K562 (cell line): Measurements from ENCODE around the gene ADGRL3. TPM values are rescaled to one million over a fixed set of nuclear protein-coding genes. Genes with fewer than 3 reads are reported as not detected.

Experiments used
- ATAC-seq: fragments of 200-7000 bp; cut with Tn5 transposase; 3 replicates; pipeline ENCODE4 v1.9.1; 2020; ENCODE audit warnings: moderate library complexity
- BruUV-seq: library from RNA; stranded (reverse); fragments of 400-500 nt; replicated peaks from 2 replicates; lab custom pipeline; 2021; lab: Mats Ljungman, UMichigan
- CTCF ChIA-PET: fragments of 300-600 bp; formaldehyde crosslinking; extraction: SDS; loops from one replicate; lab custom pipeline; 2021; ENCODE audit warnings: low intra/inter-chr PET ratio; lab: Yijun Ruan, JAX
- POLR2A ChIA-PET: fragments of 300-600, 350-650 bp; sonication (Branson Sonifier 250); formaldehyde crosslinking; extraction: SDS; loops from one replicate; lab custom pipeline; 2021; ENCODE audit warnings: antibody characterized with exemption, inconsistent platforms; lab: Yijun Ruan, JAX
- DNase-seq, 4 experiments: peaks; one replicate each; pipeline versions ENCODE4 v3.0.0 to v3.0.0-alpha.2; 2011 to 2018; ENCODE audit warnings: low spot score in 3 of 4, mixed read lengths in 3 of 4; ENCODE audit errors: extremely low read depth in 1 of 4
- FAIRE-seq: peaks from 2 replicates; lab custom pipeline; 2011; peaks lifted over from hg19 to GRCh38; lab: Jason Lieb, UNC
- H2AFZ ChIP-seq: 2 replicates; pipeline ENCODE4 v1.6.0; 2011; ENCODE audit warnings: low read depth, low read length, control low read depth, inconsistent platforms
- H3K27ac ChIP-seq: fragments of 200-600 bp; 3 replicates; pipeline ENCODE4 v1.8.0; 2011; ENCODE audit warnings: low read depth, mild to moderate bottlenecking, control low read depth, inconsistent platforms, low read length, moderate library complexity, mixed read lengths; ENCODE audit errors: extremely low read depth
- H3K27me3 ChIP-seq, 2 experiments: fragments of 300-600 bp in 1 of 2; 2 replicates in 1 of 2; 3 replicates in 1 of 2; pipeline versions ENCODE4 v1.6.0 to v1.8.0; 2011; ENCODE audit warnings: inconsistent platforms in 2 of 2, low read length in 2 of 2, mild to moderate bottlenecking in 1 of 2, mixed read lengths in 1 of 2, moderate library complexity in 1 of 2; ENCODE audit not compliant: control insufficient read depth in 2 of 2, insufficient read depth in 2 of 2
- H3K36me3 ChIP-seq: fragments of 300-600 bp; 3 replicates; pipeline ENCODE4 v1.8.0; 2011; ENCODE audit warnings: mild to moderate bottlenecking, low read length, inconsistent platforms; ENCODE audit not compliant: control insufficient read depth, insufficient read depth
- H3K4me1 ChIP-seq, 2 experiments: fragments of 200-600 bp in 1 of 2; replicated peaks in 1 of 2; 2 replicates in 1 of 2; 3 replicates in 1 of 2; pipeline versions ENCODE4 v1.5.1 to v1.8.0; 2011; ENCODE audit warnings: inconsistent platforms in 2 of 2, low read length in 2 of 2, mild to moderate bottlenecking in 1 of 2, mixed read lengths in 1 of 2, moderate library complexity in 1 of 2; ENCODE audit not compliant: control insufficient read depth in 2 of 2, insufficient read depth in 2 of 2
- H3K4me2 ChIP-seq: 2 replicates; pipeline ENCODE4 v1.6.1; 2011; ENCODE audit warnings: low read length, control low read depth, inconsistent platforms, mixed read lengths; ENCODE audit not compliant: insufficient read depth
- H3K4me3 ChIP-seq: fragments of 200-600 bp; sonication (generic), shearing (Covaris generic); 2 replicates; pipeline ENCODE4 v1.5.1; 2016; ENCODE audit warnings: control low read depth, inconsistent platforms
- H3K79me2 ChIP-seq: fragments of 200-600 bp; 3 replicates; pipeline ENCODE4 v1.8.0; 2011; ENCODE audit warnings: low read length, inconsistent platforms; ENCODE audit not compliant: control insufficient read depth, insufficient read depth
- H3K9ac ChIP-seq, 2 experiments: 2 replicates each; pipeline versions ENCODE4 v1.6.0 to v1.6.1; 2011; ENCODE audit warnings: low read depth in 2 of 2, low read length in 2 of 2, control low read depth in 1 of 2, inconsistent platforms in 1 of 2, mild to moderate bottlenecking in 1 of 2, mixed read lengths in 1 of 2; ENCODE audit not compliant: insufficient read depth in 1 of 2
- H3K9me1 ChIP-seq: one replicate; pipeline ENCODE4 v1.6.0; 2011; ENCODE audit warnings: inconsistent platforms, mild to moderate bottlenecking, low read length, moderate library complexity; ENCODE audit not compliant: control insufficient read depth, insufficient read depth
- H3K9me3 ChIP-seq: replicated peaks from 2 replicates; pipeline ENCODE4 v1.5.1; 2011; ENCODE audit warnings: low read depth, low read length, inconsistent platforms; ENCODE audit not compliant: control insufficient read depth, insufficient read depth
- H4K20me1 ChIP-seq: replicated peaks from 2 replicates; pipeline ENCODE4 v1.6.1; 2011; ENCODE audit warnings: low read length, inconsistent platforms, mixed read lengths; ENCODE audit not compliant: control insufficient read depth, insufficient read depth
- ARID1B ChIP-seq: fragments of 450-650 bp; IDR thresholded peaks from 2 replicates; pipeline ENCODE4 v1.6.1; 2016; ENCODE audit warnings: antibody characterized with exemption, mild to moderate bottlenecking, inconsistent platforms
- FOXK2 ChIP-seq, 2 experiments: fragments of 450-650 bp; IDR thresholded peaks in 1 of 2; conservative IDR thresholded peaks in 1 of 2; 2 replicates each; pipeline ENCODE4 v1.6.1; 2016; ENCODE audit warnings: low read depth in 2 of 2, mild to moderate bottlenecking in 1 of 2
- HIVEP1 ChIP-seq: fragments of 250-450 bp; sonication (Bioruptor Pico); IDR thresholded peaks from 2 replicates; pipeline ENCODE4 v1.4.0; 2020; ENCODE audit warnings: mild to moderate bottlenecking
- NBN ChIP-seq: fragments of 450-650 bp; IDR thresholded peaks from 2 replicates; pipeline ENCODE4 v1.6.1; 2016; ENCODE audit warnings: low read depth, mild to moderate bottlenecking
- PHB ChIP-seq: fragments of 250-450 bp; sonication (Bioruptor Pico); IDR thresholded peaks from 2 replicates; pipeline ENCODE4 v1.5.0; 2021
- POU5F1 ChIP-seq: fragments of 150-350 bp; IDR thresholded peaks from 2 replicates; pipeline ENCODE4 v1.6.1; 2014; ENCODE audit warnings: borderline replicate concordance, low read length, low read depth, mild to moderate bottlenecking; ENCODE audit not compliant: partially characterized antibody
- RBM39 ChIP-seq: fragments of 200-400 bp; formaldehyde crosslinking; optimal IDR thresholded peaks from 2 replicates; pipeline ENCODE3; 2018; ENCODE audit warnings: low read depth, low read length
- SREBF1 ChIP-seq: fragments of 150-350 bp; IDR thresholded peaks from 2 replicates; pipeline ENCODE4 v1.6.1; 2014; ENCODE audit warnings: antibody characterized with exemption, low read depth, low read length, borderline replicate concordance
- ZNF140 ChIP-seq: fragments of 250-450 bp; sonication (Bioruptor Pico); IDR thresholded peaks from 2 replicates; pipeline ENCODE4 v1.8.0; 2021; ENCODE audit warnings: moderate library complexity, mild to moderate bottlenecking, inconsistent platforms
- ZNF253 ChIP-seq: fragments of 250-450 bp; sonication (Bioruptor Pico); conservative IDR thresholded peaks from 2 replicates; pipeline ENCODE4 v1.6.1; 2021; ENCODE audit warnings: mild to moderate bottlenecking
- ZNF408 ChIP-seq: fragments of 250-450 bp; sonication (Bioruptor Pico); IDR thresholded peaks from 2 replicates; pipeline ENCODE4 v1.4.0; 2020; ENCODE audit warnings: low read depth, mild to moderate bottlenecking, moderate library complexity
- ZNF699 ChIP-seq: fragments of 250-450 bp; sonication (Bioruptor Pico); IDR thresholded peaks from 2 replicates; pipeline ENCODE4 v1.8.0; 2021; ENCODE audit warnings: mild to moderate bottlenecking, moderate library complexity; ENCODE audit not compliant: insufficient replicate concordance
- WGBS: fragments of 100-300 bp; shearing (Covaris generic); methylation state at CpG from one replicate; pipeline ENCODE4 v1.1.6; 2016; ENCODE audit warnings: low coverage, mixed read lengths; ENCODE audit not compliant: insufficient coverage; ENCODE audit errors: missing lambda C conversion rate; 5-methylcytosine and 5-hydroxymethylcytosine counted together
- in situ Hi-C: fragments of 300-500 bp; cut with MboI; formaldehyde crosslinking; loops from 4 replicates; pipeline ENCODE4 v1.15.0; 2018; ENCODE audit warnings: inconsistent platforms, mixed read lengths
- intact Hi-C: fragments of 100-400 bp; cut with micrococcal nuclease; formaldehyde crosslinking; loops from 2 replicates; pipeline ENCODE4 v1.14.2; 2022
- polyA plus RNA-seq, 8 experiments: library from polyadenylated mRNA; depleted of rRNA in 4 of 8; stranded (reverse) in 5 of 8; unstranded in 3 of 8; fragments of >200 nt; fragmentation: Nextera tagmentation in 2 of 8; fragmentation: Illumina TruSeq in 1 of 8; extraction: Ambion mirVana in 2 of 8; extraction: Trizol in 1 of 8; gene quantifications; 2 replicates each; pipeline versions ENCODE4 v1.2.1 to v1.2.3, GENCODE V29; 2011 to 2014; ENCODE audit warnings: inconsistent platforms in 1 of 8, missing spikeins in 1 of 8
- total RNA-seq, 7 experiments: library from RNA; depleted of rRNA in 6 of 7; stranded (reverse); fragments of >200 nt in 6 of 7; fragmentation: Illumina TruSeq in 2 of 7; extraction: Trizol in 2 of 7; gene quantifications; 2 replicates each; pipeline versions ENCODE4 v1.2.1 to v1.2.3, GENCODE V29; 2011 to 2021; ENCODE audit warnings: low replicate concordance in 1 of 7
- TF ChIP-seq, protein P1 (sequence below), 2 experiments: IDR thresholded peaks in 1 of 2; conservative IDR thresholded peaks in 1 of 2; 2 replicates each; pipeline ENCODE4 v1.6.1; 2016; ENCODE audit warnings: low read depth in 2 of 2, mild to moderate bottlenecking in 1 of 2, missing compliant biosample characterization in 1 of 2, missing genetic modification characterization in 1 of 2, moderate library complexity in 1 of 2
- TF ChIP-seq, protein P2 (sequence below), 3 experiments: fragments of 200-800 bp in 1 of 3; sonication (Bioruptor generic) in 1 of 3; sonication (generic) in 1 of 3; formaldehyde crosslinking in 1 of 3; IDR thresholded peaks; 2 replicates each; pipeline versions ENCODE4 v1.6.1 to v1.8.0; 2016 to 2022; ENCODE audit warnings: mild to moderate bottlenecking in 2 of 3, missing compliant biosample characterization in 2 of 3, missing genetic modification characterization in 2 of 3, missing genetic modification reagents in 1 of 3
- TF ChIP-seq, protein P3 (sequence below), 3 experiments: fragments of 200-800 bp in 1 of 3; fragments of 250-450 bp in 1 of 3; fragments of 450-650 bp in 1 of 3; sonication (Bioruptor Pico) in 1 of 3; sonication (Bioruptor generic) in 1 of 3; formaldehyde crosslinking in 1 of 3; IDR thresholded peaks; 2 replicates each; pipeline versions ENCODE4 v1.6.1 to v1.8.0; 2016 to 2022; ENCODE audit warnings: mild to moderate bottlenecking in 2 of 3, missing genetic modification characterization in 2 of 3, missing compliant biosample characterization in 1 of 3, moderate library complexity in 1 of 3

The ADGRL3 gene
- total and polyA plus RNA-seq, 9 of the 15 experiments (the other 6 are each of a cell fraction or from before 2014, with no cell fraction given) = 0.03 to 0.14 (median 0.04) TPM; not detected in 2

DNA sequence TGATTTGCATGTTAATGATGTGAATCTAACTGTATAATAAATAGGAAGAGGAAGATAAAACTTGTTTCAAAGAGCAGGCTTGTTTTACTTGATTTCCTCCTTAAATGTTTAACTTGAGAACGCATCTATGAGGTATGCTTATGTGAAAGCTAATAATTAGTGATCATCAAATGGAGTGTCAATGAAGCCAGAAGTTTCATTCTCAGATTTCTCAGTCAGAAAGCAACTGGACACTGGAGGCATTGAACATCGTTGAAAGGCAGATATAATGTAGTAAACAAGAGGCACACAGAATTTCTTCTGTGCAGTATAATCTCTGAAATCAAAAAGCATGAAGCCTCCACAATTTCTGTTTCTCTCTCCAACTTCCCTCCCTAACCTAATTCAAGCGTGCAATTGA lies 672.9 kb downstream of the ADGRL3 start:
- Histone ChIP-seq H3K79me2 (no peaks in the 10 kb centered on the region), H4K20me1 (no peaks in the 10 kb centered on the region), H3K9me1 (no peaks in the 10 kb centered on the region), H3K9me3 (no peaks in the 10 kb centered on the region), H3K27ac (no peak overlapping the region), H3K27me3 (no peaks in the 10 kb centered on the region), H3K9ac (no peak overlapping the region), H3K4me2 (no peak overlapping the region), H2AFZ (no peak overlapping the region), H3K4me1 (no peaks in the 10 kb centered on the region), H3K4me3 (no peak overlapping the region), H3K36me3 (no peaks in the 10 kb centered on the region)
- intact Hi-C loops (no loop called here), in situ Hi-C loops (no loop called here)
- FAIRE-seq = no peak
- no peak for TF ChIP-seq HIVEP1
- no peak for TF ChIP-seq ZNF253 (CRISPR knock-in tag)
- no peak for TF ChIP-seq ZNF408
- no peak for TF ChIP-seq ARID1B
- TF ChIP-seq FOXK2 (conservative IDR thresholded peaks at IDR 0.05 in 1 of 2, IDR thresholded peaks at IDR 0.05 in 1 of 2; ENCODE audit: low read depth in 2 of 2) = no peak
- TF ChIP-seq, protein P1, sequence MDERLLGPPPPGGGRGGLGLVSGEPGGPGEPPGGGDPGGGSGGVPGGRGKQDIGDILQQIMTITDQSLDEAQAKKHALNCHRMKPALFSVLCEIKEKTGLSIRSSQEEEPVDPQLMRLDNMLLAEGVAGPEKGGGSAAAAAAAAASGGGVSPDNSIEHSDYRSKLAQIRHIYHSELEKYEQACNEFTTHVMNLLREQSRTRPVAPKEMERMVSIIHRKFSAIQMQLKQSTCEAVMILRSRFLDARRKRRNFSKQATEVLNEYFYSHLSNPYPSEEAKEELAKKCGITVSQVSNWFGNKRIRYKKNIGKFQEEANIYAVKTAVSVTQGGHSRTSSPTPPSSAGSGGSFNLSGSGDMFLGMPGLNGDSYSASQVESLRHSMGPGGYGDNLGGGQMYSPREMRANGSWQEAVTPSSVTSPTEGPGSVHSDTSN (CRISPR knock-in tag; IDR thresholded peaks at IDR 0.05; ENCODE audit: low read depth) = no peak
- TF ChIP-seq, protein P1 (tag; conservative IDR thresholded peaks at IDR 0.05; ENCODE audit: low read depth) = no peak
- no peak for TF ChIP-seq SREBF1
- no peak for TF ChIP-seq NBN
- TF ChIP-seq ZNF140 (CRISPR knock-in tag) = no peak
- TF ChIP-seq PHB (CRISPR knock-in tag) = no peak
- TF ChIP-seq RBM39 = no peak
- TF ChIP-seq POU5F1 = no peak
- no peak for TF ChIP-seq ZNF699 (CRISPR knock-in tag)
- TF ChIP-seq, protein P2, sequence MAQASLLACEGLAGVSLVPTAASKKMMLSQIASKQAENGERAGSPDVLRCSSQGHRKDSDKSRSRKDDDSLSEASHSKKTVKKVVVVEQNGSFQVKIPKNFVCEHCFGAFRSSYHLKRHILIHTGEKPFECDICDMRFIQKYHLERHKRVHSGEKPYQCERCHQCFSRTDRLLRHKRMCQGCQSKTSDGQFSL (CRISPR knock-in tag; IDR thresholded peaks at IDR 0.05) = no peak
- TF ChIP-seq, protein P2 (tag; IDR thresholded peaks at IDR 0.05) = no peak
- TF ChIP-seq, protein P3, sequence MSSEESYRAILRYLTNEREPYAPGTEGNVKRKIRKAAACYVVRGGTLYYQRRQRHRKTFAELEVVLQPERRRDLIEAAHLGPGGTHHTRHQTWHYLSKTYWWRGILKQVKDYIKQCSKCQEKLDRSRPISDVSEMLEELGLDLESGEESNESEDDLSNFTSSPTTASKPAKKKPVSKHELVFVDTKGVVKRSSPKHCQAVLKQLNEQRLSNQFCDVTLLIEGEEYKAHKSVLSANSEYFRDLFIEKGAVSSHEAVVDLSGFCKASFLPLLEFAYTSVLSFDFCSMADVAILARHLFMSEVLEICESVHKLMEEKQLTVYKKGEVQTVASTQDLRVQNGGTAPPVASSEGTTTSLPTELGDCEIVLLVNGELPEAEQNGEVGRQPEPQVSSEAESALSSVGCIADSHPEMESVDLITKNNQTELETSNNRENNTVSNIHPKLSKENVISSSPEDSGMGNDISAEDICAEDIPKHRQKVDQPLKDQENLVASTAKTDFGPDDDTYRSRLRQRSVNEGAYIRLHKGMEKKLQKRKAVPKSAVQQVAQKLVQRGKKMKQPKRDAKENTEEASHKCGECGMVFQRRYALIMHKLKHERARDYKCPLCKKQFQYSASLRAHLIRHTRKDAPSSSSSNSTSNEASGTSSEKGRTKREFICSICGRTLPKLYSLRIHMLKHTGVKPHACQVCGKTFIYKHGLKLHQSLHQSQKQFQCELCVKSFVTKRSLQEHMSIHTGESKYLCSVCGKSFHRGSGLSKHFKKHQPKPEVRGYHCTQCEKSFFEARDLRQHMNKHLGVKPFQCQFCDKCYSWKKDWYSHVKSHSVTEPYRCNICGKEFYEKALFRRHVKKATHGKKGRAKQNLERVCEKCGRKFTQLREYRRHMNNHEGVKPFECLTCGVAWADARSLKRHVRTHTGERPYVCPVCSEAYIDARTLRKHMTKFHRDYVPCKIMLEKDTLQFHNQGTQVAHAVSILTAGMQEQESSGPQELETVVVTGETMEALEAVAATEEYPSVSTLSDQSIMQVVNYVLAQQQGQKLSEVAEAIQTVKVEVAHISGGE (CRISPR knock-in tag; IDR thresholded peaks at IDR 0.05) = no peak
- DNase-seq = no peak
- no TSS peak for BruUV-seq
- no peak for ATAC-seq
- ChIA-PET POLR2A (no interaction called here), CTCF (no interaction called here)
- 0% methylated on average over 3 of the region's 3 CpGs for WGBS
